K562 (cell line): ENCODE results near the gene FARSA. TPM values are rescaled to one million over a fixed set of nuclear protein-coding genes. Genes with fewer than 3 reads are reported as not detected.
A peak's percentile ranks its signal among the peaks of the same experiment; 100 is the strongest.

Experiments used
- ATAC-seq: fragments of 200-7000 bp; cut with Tn5 transposase; 3 replicates; pipeline ENCODE4 v1.9.1; 2020; ENCODE audit warnings: moderate library complexity
- BruUV-seq: library from RNA; stranded (reverse); fragments of 400-500 nt; replicated peaks from 2 replicates; lab custom pipeline; 2021; lab: Mats Ljungman, UMichigan
- CTCF ChIA-PET: fragments of 300-600 bp; formaldehyde crosslinking; extraction: SDS; loops from one replicate; lab custom pipeline; 2021; ENCODE audit warnings: low intra/inter-chr PET ratio; lab: Yijun Ruan, JAX
- POLR2A ChIA-PET: fragments of 300-600, 350-650 bp; sonication (Branson Sonifier 250); formaldehyde crosslinking; extraction: SDS; loops from one replicate; lab custom pipeline; 2021; ENCODE audit warnings: antibody characterized with exemption, inconsistent platforms; lab: Yijun Ruan, JAX
- DNase-seq, 4 experiments: peaks; one replicate each; pipeline versions ENCODE4 v3.0.0 to v3.0.0-alpha.2; 2011 to 2018; ENCODE audit warnings: low spot score in 3 of 4, mixed read lengths in 3 of 4; ENCODE audit errors: extremely low read depth in 1 of 4
- FAIRE-seq: peaks from 2 replicates; lab custom pipeline; 2011; peaks lifted over from hg19 to GRCh38; lab: Jason Lieb, UNC
- H2AFZ ChIP-seq: 2 replicates; pipeline ENCODE4 v1.6.0; 2011; ENCODE audit warnings: low read depth, low read length, control low read depth, inconsistent platforms
- H3K27ac ChIP-seq: fragments of 200-600 bp; 3 replicates; pipeline ENCODE4 v1.8.0; 2011; ENCODE audit warnings: low read depth, mild to moderate bottlenecking, control low read depth, inconsistent platforms, low read length, moderate library complexity, mixed read lengths; ENCODE audit errors: extremely low read depth
- H3K27me3 ChIP-seq, 2 experiments: fragments of 300-600 bp in 1 of 2; 2 replicates in 1 of 2; 3 replicates in 1 of 2; pipeline versions ENCODE4 v1.6.0 to v1.8.0; 2011; ENCODE audit warnings: inconsistent platforms in 2 of 2, low read length in 2 of 2, mild to moderate bottlenecking in 1 of 2, mixed read lengths in 1 of 2, moderate library complexity in 1 of 2; ENCODE audit not compliant: control insufficient read depth in 2 of 2, insufficient read depth in 2 of 2
- H3K36me3 ChIP-seq: fragments of 300-600 bp; 3 replicates; pipeline ENCODE4 v1.8.0; 2011; ENCODE audit warnings: mild to moderate bottlenecking, low read length, inconsistent platforms; ENCODE audit not compliant: control insufficient read depth, insufficient read depth
- H3K4me1 ChIP-seq, 2 experiments: fragments of 200-600 bp in 1 of 2; replicated peaks in 1 of 2; 2 replicates in 1 of 2; 3 replicates in 1 of 2; pipeline versions ENCODE4 v1.5.1 to v1.8.0; 2011; ENCODE audit warnings: inconsistent platforms in 2 of 2, low read length in 2 of 2, mild to moderate bottlenecking in 1 of 2, mixed read lengths in 1 of 2, moderate library complexity in 1 of 2; ENCODE audit not compliant: control insufficient read depth in 2 of 2, insufficient read depth in 2 of 2
- H3K4me2 ChIP-seq: 2 replicates; pipeline ENCODE4 v1.6.1; 2011; ENCODE audit warnings: low read length, control low read depth, inconsistent platforms, mixed read lengths; ENCODE audit not compliant: insufficient read depth
- H3K4me3 ChIP-seq: fragments of 200-600 bp; sonication (generic), shearing (Covaris generic); 2 replicates; pipeline ENCODE4 v1.5.1; 2016; ENCODE audit warnings: control low read depth, inconsistent platforms
- H3K79me2 ChIP-seq: fragments of 200-600 bp; 3 replicates; pipeline ENCODE4 v1.8.0; 2011; ENCODE audit warnings: low read length, inconsistent platforms; ENCODE audit not compliant: control insufficient read depth, insufficient read depth
- H3K9ac ChIP-seq, 2 experiments: 2 replicates each; pipeline versions ENCODE4 v1.6.0 to v1.6.1; 2011; ENCODE audit warnings: low read depth in 2 of 2, low read length in 2 of 2, control low read depth in 1 of 2, inconsistent platforms in 1 of 2, mild to moderate bottlenecking in 1 of 2, mixed read lengths in 1 of 2; ENCODE audit not compliant: insufficient read depth in 1 of 2
- H3K9me1 ChIP-seq: one replicate; pipeline ENCODE4 v1.6.0; 2011; ENCODE audit warnings: inconsistent platforms, mild to moderate bottlenecking, low read length, moderate library complexity; ENCODE audit not compliant: control insufficient read depth, insufficient read depth
- H3K9me3 ChIP-seq: replicated peaks from 2 replicates; pipeline ENCODE4 v1.5.1; 2011; ENCODE audit warnings: low read depth, low read length, inconsistent platforms; ENCODE audit not compliant: control insufficient read depth, insufficient read depth
- H4K20me1 ChIP-seq: replicated peaks from 2 replicates; pipeline ENCODE4 v1.6.1; 2011; ENCODE audit warnings: low read length, inconsistent platforms, mixed read lengths; ENCODE audit not compliant: control insufficient read depth, insufficient read depth
- BMI1 ChIP-seq: fragments of 150-350 bp; IDR thresholded peaks from 2 replicates; pipeline ENCODE4 v1.6.1; 2014; ENCODE audit warnings: low read length
- CHD2 ChIP-seq: IDR thresholded peaks from 2 replicates; pipeline ENCODE4 v1.6.1; 2011; ENCODE audit warnings: low read depth, low read length
- MAFG ChIP-seq: fragments of 450-650 bp; conservative IDR thresholded peaks from 2 replicates; pipeline ENCODE4 v1.6.1; 2016; ENCODE audit warnings: missing genetic modification characterization, missing compliant biosample characterization
- NFE2L1 ChIP-seq: fragments of 450-650 bp; IDR thresholded peaks from 2 replicates; pipeline ENCODE4 v1.6.1; 2016; ENCODE audit warnings: missing genetic modification characterization, low read depth, mild to moderate bottlenecking, missing compliant biosample characterization, moderate library complexity, borderline replicate concordance
- PHF21A ChIP-seq: fragments of 450-650 bp; IDR thresholded peaks from 2 replicates; pipeline ENCODE4 v1.6.1; 2017; ENCODE audit warnings: low read depth, borderline replicate concordance
- POLR2A ChIP-seq: fragments of 450-650 bp; conservative IDR thresholded peaks from 2 replicates; pipeline ENCODE4 v1.6.1; 2016
- RBFOX2 ChIP-seq: fragments of 200-400 bp; formaldehyde crosslinking; IDR thresholded peaks from 2 replicates; pipeline ENCODE4 v1.6.1; 2017; ENCODE audit warnings: low read depth, mild to moderate bottlenecking, low read length, moderate library complexity
- RBM15 ChIP-seq: fragments of 200-400 bp; formaldehyde crosslinking; IDR thresholded peaks from 2 replicates; pipeline ENCODE4 v1.6.1; 2018; ENCODE audit warnings: mild to moderate bottlenecking, low read length, moderate library complexity; ENCODE audit not compliant: insufficient read depth
- SUPT5H ChIP-seq: fragments of 450-650 bp; IDR thresholded peaks from 2 replicates; pipeline ENCODE4 v1.6.1; 2016
- ZC3H11A ChIP-seq: IDR thresholded peaks from 2 replicates; pipeline ENCODE4 v1.6.1; 2012; ENCODE audit warnings: low read depth, low read length, improper control_type of control experiment
- ZNF75A ChIP-seq: fragments of 450-650 bp; formaldehyde crosslinking; IDR thresholded peaks from 2 replicates; pipeline ENCODE4 v1.4.0; 2020; ENCODE audit warnings: mild to moderate bottlenecking
- WGBS: fragments of 100-300 bp; shearing (Covaris generic); methylation state at CpG from one replicate; pipeline ENCODE4 v1.1.6; 2016; ENCODE audit warnings: low coverage, mixed read lengths; ENCODE audit not compliant: insufficient coverage; ENCODE audit errors: missing lambda C conversion rate; 5-methylcytosine and 5-hydroxymethylcytosine counted together
- in situ Hi-C: fragments of 300-500 bp; cut with MboI; formaldehyde crosslinking; loops from 4 replicates; pipeline ENCODE4 v1.15.0; 2018; ENCODE audit warnings: inconsistent platforms, mixed read lengths
- intact Hi-C: fragments of 100-400 bp; cut with micrococcal nuclease; formaldehyde crosslinking; loops from 2 replicates; pipeline ENCODE4 v1.14.2; 2022
- polyA plus RNA-seq, 8 experiments: library from polyadenylated mRNA; depleted of rRNA in 4 of 8; stranded (reverse) in 5 of 8; unstranded in 3 of 8; fragments of >200 nt; fragmentation: Nextera tagmentation in 2 of 8; fragmentation: Illumina TruSeq in 1 of 8; extraction: Ambion mirVana in 2 of 8; extraction: Trizol in 1 of 8; gene quantifications; 2 replicates each; pipeline versions ENCODE4 v1.2.1 to v1.2.3, GENCODE V29; 2011 to 2014; ENCODE audit warnings: inconsistent platforms in 1 of 8, missing spikeins in 1 of 8
- total RNA-seq, 7 experiments: library from RNA; depleted of rRNA in 6 of 7; stranded (reverse); fragments of >200 nt in 6 of 7; fragmentation: Illumina TruSeq in 2 of 7; extraction: Trizol in 2 of 7; gene quantifications; 2 replicates each; pipeline versions ENCODE4 v1.2.1 to v1.2.3, GENCODE V29; 2011 to 2021; ENCODE audit warnings: low replicate concordance in 1 of 7
- TF ChIP-seq, protein P1 (sequence below): fragments of 250-450 bp; sonication (Bioruptor Pico); IDR thresholded peaks from 2 replicates; pipeline ENCODE4 v1.8.0; 2022; ENCODE audit warnings: moderate library complexity, mild to moderate bottlenecking, inconsistent platforms
- TF ChIP-seq, protein P2 (sequence below): sonication (generic); formaldehyde crosslinking; IDR thresholded peaks from 2 replicates; pipeline ENCODE4 v1.8.1; 2023; ENCODE audit warnings: mild to moderate bottlenecking, missing genetic modification reagents
- TF ChIP-seq, protein P3 (sequence below): fragments of 200-800 bp; sonication (Bioruptor generic); IDR thresholded peaks from 2 replicates; pipeline ENCODE4 v1.6.1; 2017; ENCODE audit warnings: missing genetic modification characterization, missing compliant biosample characterization
- TF ChIP-seq, protein P4 (sequence below): fragments of 250-450 bp; sonication (Bioruptor Pico); IDR thresholded peaks from 2 replicates; pipeline ENCODE4 v1.5.0; 2022; ENCODE audit warnings: mild to moderate bottlenecking

The FARSA gene
- total and polyA plus RNA-seq, 9 of the 15 experiments (the other 6 are each of a cell fraction or from before 2014, with no cell fraction given), result 25.2 to 237 (median 89.6) TPM

DNA sequence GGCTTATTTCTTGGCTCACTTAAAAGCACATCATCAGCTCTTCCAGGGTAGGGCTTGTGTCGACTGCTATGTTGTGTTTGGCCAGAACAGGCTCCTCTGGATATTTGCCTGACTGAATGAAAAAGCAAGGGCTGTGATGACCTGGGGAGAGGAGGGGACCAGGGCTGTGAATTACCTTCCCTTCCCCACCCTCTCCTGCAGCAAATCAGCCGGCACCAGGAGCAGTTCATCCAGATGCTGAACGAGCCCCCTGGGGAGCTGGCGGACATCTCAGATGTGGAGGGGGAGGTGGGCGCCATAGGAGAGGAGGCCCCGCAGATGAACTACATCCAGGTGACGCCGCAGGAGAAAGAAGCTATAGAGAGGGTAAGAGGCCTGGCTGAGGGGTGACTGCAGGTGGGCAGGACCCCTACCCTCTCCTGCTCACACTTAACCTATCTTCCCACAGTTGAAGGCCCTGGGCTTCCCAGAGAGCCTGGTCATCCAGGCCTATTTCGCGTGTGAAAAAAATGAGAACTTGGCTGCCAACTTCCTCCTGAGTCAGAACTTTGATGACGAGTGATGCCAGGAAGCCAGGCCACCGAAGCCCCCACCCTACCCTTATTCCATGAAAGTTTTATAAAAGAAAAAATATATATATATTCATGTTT, 19.1 kb upstream of the FARSA start:
- DNase-seq, result peak in 1 of 4 experiments; percentile 13
- WGBS, result 68% methylated on average over 10 of the region's 12 CpGs
- Histone ChIP-seq H4K20me1 (no peaks in the 10 kb centered on the region; the same call in 1 of the 2 replicates), H2AFZ (no peak overlapping the region), H3K4me3 (no peak overlapping the region), H3K4me1 (peaks cover 2 to 55% of the 10 kb centered on the region in 2 experiments; a peak in 4 of 5 replicates), H3K4me2 (no peak overlapping the region), H3K9me1 (peaks cover 3% of the 10 kb centered on the region), H3K9me3 (no peaks in the 10 kb centered on the region), H3K9ac (no peak overlapping the region), H3K27me3 (no peaks in the 10 kb centered on the region), H3K27ac (peak overlapping the region; percentile 29; the same call in 1 of the 3 replicates), H3K36me3 (peaks cover 78% of the 10 kb centered on the region), H3K79me2 (peaks cover 66% of the 10 kb centered on the region)
- no peak for FAIRE-seq
- ChIA-PET POLR2A (interaction anchor here (0.6 to 1.7 kb wide), 7 partner anchors 11 to 230 kb away, joined by 3 to 7 read pairs (median 3); no protein-coding TSS in a partner anchor), CTCF (no interaction called here)
- ATAC-seq, result no peak
- intact Hi-C loops (no loop called here), in situ Hi-C loops (no loop called here)
- no TSS peak for BruUV-seq
- TF ChIP-seq, protein P1, sequence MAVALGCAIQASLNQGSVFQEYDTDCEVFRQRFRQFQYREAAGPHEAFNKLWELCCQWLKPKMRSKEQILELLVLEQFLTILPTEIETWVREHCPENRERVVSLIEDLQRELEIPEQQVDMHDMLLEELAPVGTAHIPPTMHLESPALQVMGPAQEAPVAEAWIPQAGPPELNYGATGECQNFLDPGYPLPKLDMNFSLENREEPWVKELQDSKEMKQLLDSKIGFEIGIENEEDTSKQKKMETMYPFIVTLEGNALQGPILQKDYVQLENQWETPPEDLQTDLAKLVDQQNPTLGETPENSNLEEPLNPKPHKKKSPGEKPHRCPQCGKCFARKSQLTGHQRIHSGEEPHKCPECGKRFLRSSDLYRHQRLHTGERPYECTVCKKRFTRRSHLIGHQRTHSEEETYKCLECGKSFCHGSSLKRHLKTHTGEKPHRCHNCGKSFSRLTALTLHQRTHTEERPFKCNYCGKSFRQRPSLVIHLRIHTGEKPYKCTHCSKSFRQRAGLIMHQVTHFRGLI, result no peak
- TF ChIP-seq, protein P2, sequence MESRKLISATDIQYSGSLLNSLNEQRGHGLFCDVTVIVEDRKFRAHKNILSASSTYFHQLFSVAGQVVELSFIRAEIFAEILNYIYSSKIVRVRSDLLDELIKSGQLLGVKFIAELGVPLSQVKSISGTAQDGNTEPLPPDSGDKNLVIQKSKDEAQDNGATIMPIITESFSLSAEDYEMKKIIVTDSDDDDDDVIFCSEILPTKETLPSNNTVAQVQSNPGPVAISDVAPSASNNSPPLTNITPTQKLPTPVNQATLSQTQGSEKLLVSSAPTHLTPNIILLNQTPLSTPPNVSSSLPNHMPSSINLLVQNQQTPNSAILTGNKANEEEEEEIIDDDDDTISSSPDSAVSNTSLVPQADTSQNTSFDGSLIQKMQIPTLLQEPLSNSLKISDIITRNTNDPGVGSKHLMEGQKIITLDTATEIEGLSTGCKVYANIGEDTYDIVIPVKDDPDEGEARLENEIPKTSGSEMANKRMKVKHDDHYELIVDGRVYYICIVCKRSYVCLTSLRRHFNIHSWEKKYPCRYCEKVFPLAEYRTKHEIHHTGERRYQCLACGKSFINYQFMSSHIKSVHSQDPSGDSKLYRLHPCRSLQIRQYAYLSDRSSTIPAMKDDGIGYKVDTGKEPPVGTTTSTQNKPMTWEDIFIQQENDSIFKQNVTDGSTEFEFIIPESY (CRISPR knock-in tag), result peak; percentile 70
- no peak for TF ChIP-seq ZNF75A (CRISPR knock-in tag)
- TF ChIP-seq CHD2, result no peak
- TF ChIP-seq POLR2A, result no peak
- peak; percentile 4; the same call in 1 of the 2 replicates for TF ChIP-seq SUPT5H
- TF ChIP-seq, protein P3, sequence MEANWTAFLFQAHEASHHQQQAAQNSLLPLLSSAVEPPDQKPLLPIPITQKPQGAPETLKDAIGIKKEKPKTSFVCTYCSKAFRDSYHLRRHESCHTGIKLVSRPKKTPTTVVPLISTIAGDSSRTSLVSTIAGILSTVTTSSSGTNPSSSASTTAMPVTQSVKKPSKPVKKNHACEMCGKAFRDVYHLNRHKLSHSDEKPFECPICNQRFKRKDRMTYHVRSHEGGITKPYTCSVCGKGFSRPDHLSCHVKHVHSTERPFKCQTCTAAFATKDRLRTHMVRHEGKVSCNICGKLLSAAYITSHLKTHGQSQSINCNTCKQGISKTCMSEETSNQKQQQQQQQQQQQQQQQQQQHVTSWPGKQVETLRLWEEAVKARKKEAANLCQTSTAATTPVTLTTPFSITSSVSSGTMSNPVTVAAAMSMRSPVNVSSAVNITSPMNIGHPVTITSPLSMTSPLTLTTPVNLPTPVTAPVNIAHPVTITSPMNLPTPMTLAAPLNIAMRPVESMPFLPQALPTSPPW, result peak; percentile 17; the same call in 1 of the 2 replicates
- TF ChIP-seq, protein P4, sequence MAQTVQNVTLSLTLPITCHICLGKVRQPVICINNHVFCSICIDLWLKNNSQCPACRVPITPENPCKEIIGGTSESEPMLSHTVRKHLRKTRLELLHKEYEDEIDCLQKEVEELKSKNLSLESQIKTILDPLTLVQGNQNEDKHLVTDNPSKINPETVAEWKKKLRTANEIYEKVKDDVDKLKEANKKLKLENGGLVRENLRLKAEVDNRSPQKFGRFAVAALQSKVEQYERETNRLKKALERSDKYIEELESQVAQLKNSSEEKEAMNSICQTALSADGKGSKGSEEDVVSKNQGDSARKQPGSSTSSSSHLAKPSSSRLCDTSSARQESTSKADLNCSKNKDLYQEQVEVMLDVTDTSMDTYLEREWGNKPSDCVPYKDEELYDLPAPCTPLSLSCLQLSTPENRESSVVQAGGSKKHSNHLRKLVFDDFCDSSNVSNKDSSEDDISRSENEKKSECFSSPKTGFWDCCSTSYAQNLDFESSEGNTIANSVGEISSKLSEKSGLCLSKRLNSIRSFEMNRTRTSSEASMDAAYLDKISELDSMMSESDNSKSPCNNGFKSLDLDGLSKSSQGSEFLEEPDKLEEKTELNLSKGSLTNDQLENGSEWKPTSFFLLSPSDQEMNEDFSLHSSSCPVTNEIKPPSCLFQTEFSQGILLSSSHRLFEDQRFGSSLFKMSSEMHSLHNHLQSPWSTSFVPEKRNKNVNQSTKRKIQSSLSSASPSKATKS, result no peak
- no peak for TF ChIP-seq BMI1
- TF ChIP-seq RBM15, result no peak
- TF ChIP-seq ZC3H11A, result no peak
- TF ChIP-seq RBFOX2, result peak; percentile 14; the same call in 1 of the 2 replicates
- TF ChIP-seq PHF21A, result no peak
- TF ChIP-seq NFE2L1, result no peak
- TF ChIP-seq MAFG (tag), result no peak
